ENCODE measurements around the gene RNF146. TPM values are rescaled to one million over a fixed set of nuclear protein-coding genes. Genes with fewer than 3 reads are reported as not detected.

RNF146 gene
- total and polyA plus RNA-seq, 10 of the 15 experiments (the other 5 are each of a cell fraction or from before 2014, with no cell fraction given): 9.3 to 33.0 (median 17.8) TPM

DNA sequence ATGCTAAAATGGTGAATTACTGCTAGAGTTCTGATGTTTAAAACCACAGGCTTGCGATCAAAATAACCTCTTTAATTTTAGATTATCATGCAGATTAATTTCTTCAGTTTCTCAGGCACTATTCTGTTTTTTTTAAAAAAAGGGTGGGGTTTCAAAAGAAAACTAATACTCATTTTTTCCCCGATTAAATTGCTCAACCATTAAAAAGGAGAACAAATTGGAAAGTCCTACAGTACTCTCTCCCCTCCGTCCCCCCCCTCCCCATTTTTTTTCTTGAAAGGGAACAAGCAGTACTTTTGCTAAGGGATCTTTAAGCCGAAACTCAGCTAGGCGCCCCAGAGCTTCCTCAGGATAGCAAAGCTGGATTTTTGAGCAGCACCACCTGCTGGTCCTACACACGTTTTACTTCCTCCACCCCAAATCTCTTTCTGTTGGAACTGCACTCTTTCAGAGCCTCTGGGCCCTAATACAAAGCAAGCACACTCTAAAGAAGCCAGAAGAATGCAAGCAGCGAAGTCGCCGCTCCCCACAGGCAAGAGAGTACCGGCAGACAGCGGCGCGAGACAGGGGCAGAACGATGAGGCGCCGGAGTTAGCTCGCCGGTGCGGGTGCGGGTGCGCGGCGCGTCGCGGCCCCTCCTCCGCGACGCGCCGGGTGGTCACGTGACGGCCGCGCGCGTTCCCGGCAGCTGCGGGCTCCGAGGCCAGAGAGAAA lies at the start of gene RNF146 (continued):
- TF ChIP-seq ZNF207 (IDR thresholded peaks at IDR 0.05; ENCODE audit: borderline replicate concordance): no peak
- no peak for TF ChIP-seq NFYA (IDR thresholded peaks at IDR 0.05; ENCODE audit: borderline replicate concordance, low read depth, low read length)
- TF ChIP-seq, protein P1, sequence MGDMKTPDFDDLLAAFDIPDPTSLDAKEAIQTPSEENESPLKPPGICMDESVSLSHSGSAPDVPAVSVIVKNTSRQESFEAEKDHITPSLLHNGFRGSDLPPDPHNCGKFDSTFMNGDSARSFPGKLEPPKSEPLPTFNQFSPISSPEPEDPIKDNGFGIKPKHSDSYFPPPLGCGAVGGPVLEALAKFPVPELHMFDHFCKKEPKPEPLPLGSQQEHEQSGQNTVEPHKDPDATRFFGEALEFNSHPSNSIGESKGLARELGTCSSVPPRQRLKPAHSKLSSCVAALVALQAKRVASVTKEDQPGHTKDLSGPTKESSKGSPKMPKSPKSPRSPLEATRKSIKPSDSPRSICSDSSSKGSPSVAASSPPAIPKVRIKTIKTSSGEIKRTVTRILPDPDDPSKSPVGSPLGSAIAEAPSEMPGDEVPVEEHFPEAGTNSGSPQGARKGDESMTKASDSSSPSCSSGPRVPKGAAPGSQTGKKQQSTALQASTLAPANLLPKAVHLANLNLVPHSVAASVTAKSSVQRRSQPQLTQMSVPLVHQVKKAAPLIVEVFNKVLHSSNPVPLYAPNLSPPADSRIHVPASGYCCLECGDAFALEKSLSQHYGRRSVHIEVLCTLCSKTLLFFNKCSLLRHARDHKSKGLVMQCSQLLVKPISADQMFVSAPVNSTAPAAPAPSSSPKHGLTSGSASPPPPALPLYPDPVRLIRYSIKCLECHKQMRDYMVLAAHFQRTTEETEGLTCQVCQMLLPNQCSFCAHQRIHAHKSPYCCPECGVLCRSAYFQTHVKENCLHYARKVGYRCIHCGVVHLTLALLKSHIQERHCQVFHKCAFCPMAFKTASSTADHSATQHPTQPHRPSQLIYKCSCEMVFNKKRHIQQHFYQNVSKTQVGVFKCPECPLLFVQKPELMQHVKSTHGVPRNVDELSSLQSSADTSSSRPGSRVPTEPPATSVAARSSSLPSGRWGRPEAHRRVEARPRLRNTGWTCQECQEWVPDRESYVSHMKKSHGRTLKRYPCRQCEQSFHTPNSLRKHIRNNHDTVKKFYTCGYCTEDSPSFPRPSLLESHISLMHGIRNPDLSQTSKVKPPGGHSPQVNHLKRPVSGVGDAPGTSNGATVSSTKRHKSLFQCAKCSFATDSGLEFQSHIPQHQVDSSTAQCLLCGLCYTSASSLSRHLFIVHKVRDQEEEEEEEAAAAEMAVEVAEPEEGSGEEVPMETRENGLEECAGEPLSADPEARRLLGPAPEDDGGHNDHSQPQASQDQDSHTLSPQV (IDR thresholded peaks at IDR 0.05): no peak
- no peak; the same call in 1 of the 2 replicates for TF ChIP-seq RUNX3 (IDR thresholded peaks at IDR 0.05; ENCODE audit: low read length)
- no peak for TF ChIP-seq NFXL1 (IDR thresholded peaks at IDR 0.05; ENCODE audit: borderline replicate concordance)
- TF ChIP-seq NBN (IDR thresholded peaks at IDR 0.05): peak; percentile 81; the same call in 1 of the 2 replicates
- no peak for TF ChIP-seq PAX8 (IDR thresholded peaks at IDR 0.05)
- TF ChIP-seq, protein P2, sequence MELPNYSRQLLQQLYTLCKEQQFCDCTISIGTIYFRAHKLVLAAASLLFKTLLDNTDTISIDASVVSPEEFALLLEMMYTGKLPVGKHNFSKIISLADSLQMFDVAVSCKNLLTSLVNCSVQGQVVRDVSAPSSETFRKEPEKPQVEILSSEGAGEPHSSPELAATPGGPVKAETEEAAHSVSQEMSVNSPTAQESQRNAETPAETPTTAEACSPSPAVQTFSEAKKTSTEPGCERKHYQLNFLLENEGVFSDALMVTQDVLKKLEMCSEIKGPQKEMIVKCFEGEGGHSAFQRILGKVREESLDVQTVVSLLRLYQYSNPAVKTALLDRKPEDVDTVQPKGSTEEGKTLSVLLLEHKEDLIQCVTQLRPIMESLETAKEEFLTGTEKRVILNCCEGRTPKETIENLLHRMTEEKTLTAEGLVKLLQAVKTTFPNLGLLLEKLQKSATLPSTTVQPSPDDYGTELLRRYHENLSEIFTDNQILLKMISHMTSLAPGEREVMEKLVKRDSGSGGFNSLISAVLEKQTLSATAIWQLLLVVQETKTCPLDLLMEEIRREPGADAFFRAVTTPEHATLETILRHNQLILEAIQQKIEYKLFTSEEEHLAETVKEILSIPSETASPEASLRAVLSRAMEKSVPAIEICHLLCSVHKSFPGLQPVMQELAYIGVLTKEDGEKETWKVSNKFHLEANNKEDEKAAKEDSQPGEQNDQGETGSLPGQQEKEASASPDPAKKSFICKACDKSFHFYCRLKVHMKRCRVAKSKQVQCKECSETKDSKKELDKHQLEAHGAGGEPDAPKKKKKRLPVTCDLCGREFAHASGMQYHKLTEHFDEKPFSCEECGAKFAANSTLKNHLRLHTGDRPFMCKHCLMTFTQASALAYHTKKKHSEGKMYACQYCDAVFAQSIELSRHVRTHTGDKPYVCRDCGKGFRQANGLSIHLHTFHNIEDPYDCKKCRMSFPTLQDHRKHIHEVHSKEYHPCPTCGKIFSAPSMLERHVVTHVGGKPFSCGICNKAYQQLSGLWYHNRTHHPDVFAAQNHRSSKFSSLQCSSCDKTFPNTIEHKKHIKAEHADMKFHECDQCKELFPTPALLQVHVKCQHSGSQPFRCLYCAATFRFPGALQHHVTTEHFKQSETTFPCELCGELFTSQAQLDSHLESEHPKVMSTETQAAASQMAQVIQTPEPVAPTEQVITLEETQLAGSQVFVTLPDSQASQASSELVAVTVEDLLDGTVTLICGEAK (IDR thresholded peaks at IDR 0.05; ENCODE audit: borderline replicate concordance): no peak
- TF ChIP-seq, protein P3, sequence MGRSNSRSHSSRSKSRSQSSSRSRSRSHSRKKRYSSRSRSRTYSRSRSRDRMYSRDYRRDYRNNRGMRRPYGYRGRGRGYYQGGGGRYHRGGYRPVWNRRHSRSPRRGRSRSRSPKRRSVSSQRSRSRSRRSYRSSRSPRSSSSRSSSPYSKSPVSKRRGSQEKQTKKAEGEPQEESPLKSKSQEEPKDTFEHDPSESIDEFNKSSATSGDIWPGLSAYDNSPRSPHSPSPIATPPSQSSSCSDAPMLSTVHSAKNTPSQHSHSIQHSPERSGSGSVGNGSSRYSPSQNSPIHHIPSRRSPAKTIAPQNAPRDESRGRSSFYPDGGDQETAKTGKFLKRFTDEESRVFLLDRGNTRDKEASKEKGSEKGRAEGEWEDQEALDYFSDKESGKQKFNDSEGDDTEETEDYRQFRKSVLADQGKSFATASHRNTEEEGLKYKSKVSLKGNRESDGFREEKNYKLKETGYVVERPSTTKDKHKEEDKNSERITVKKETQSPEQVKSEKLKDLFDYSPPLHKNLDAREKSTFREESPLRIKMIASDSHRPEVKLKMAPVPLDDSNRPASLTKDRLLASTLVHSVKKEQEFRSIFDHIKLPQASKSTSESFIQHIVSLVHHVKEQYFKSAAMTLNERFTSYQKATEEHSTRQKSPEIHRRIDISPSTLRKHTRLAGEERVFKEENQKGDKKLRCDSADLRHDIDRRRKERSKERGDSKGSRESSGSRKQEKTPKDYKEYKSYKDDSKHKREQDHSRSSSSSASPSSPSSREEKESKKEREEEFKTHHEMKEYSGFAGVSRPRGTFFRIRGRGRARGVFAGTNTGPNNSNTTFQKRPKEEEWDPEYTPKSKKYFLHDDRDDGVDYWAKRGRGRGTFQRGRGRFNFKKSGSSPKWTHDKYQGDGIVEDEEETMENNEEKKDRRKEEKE (IDR thresholded peaks at IDR 0.05): 0 out of 2 replicates have a peak, but pooled peaks have one; percentile 46
- TF ChIP-seq BMI1 (IDR thresholded peaks at IDR 0.05; ENCODE audit: borderline replicate concordance): no peak
- TF ChIP-seq CBX3 (IDR thresholded peaks at IDR 0.05; ENCODE audit: borderline replicate concordance, low read depth): no peak
- TF ChIP-seq ZNF274 (IDR thresholded peaks at IDR 0.05; ENCODE audit: insufficient read depth, insufficient read length): no peak
- TF ChIP-seq, protein P4, sequence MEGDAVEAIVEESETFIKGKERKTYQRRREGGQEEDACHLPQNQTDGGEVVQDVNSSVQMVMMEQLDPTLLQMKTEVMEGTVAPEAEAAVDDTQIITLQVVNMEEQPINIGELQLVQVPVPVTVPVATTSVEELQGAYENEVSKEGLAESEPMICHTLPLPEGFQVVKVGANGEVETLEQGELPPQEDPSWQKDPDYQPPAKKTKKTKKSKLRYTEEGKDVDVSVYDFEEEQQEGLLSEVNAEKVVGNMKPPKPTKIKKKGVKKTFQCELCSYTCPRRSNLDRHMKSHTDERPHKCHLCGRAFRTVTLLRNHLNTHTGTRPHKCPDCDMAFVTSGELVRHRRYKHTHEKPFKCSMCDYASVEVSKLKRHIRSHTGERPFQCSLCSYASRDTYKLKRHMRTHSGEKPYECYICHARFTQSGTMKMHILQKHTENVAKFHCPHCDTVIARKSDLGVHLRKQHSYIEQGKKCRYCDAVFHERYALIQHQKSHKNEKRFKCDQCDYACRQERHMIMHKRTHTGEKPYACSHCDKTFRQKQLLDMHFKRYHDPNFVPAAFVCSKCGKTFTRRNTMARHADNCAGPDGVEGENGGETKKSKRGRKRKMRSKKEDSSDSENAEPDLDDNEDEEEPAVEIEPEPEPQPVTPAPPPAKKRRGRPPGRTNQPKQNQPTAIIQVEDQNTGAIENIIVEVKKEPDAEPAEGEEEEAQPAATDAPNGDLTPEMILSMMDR (IDR thresholded peaks at IDR 0.05 in 2 of 3, conservative IDR thresholded peaks at IDR 0.05 in 1 of 3; ENCODE audit: control insufficient read depth in 2 of 3, extremely low read depth in 1 of 3, insufficient read depth in 1 of 3, low read depth in 3 of 3, low read length in 3 of 3): peak; percentile 71 to 76 (median 74)
- TF ChIP-seq BHLHE40 (IDR thresholded peaks at IDR 0.05; ENCODE audit: borderline replicate concordance in 1 of 2, low read depth in 2 of 2, low read length in 1 of 2): peak; percentile 82 to 97; a peak in 3 of 4 replicates
